Measurements from ENCODE around the gene NRXN3.

- TF ChIP-seq CTCF (conservative IDR thresholded peaks at IDR 0.05; ENCODE audit: low read depth in 2 of 2) (peak in 1 of 2 experiments; percentile 26; a peak in 1 of 4 replicates), ZNF462 (CRISPR knock-in tag; IDR thresholded peaks at IDR 0.05) (no peak)
Observed at GRCh38 chr14:79584679-79585078, 1414.5 kb downstream of the NRXN3 start.

Data from GM23338 (cell line).